Mesodermal cell (in vitro differentiated cells): Measurements from ENCODE around the gene UNK.

Experiments used
- H3K27ac ChIP-seq: 2 replicates; pipeline ENCODE4 v1.7.0; 2013; ENCODE audit warnings: mild to moderate bottlenecking, low read depth, low read length, moderate library complexity; ENCODE audit not compliant: severe bottlenecking
- H3K36me3 ChIP-seq: 2 replicates; pipeline ENCODE4 v1.7.1; 2013; ENCODE audit warnings: mild to moderate bottlenecking, low read length, moderate library complexity; ENCODE audit not compliant: control insufficient read depth, insufficient read depth
- H3K4me1 ChIP-seq: one replicate; pipeline ENCODE4 v1.7.1; 2013; ENCODE audit warnings: mild to moderate bottlenecking, low read length; ENCODE audit not compliant: insufficient read depth, control insufficient read depth, poor library complexity, severe bottlenecking
- H3K4me3 ChIP-seq: 2 replicates; pipeline ENCODE4 v1.7.0; 2013; ENCODE audit warnings: low read length, control low read depth, mild to moderate bottlenecking; ENCODE audit not compliant: insufficient read depth, poor library complexity, severe bottlenecking; ENCODE audit errors: extremely low read depth
- H3K9me3 ChIP-seq: 2 replicates; pipeline ENCODE4 v1.7.1; 2013; ENCODE audit warnings: mild to moderate bottlenecking, low read length, moderate library complexity; ENCODE audit not compliant: control insufficient read depth
- WGBS, 2 experiments: methylation state at CpG; one replicate each; pipeline ENCODE4 v1.1.5; 2013; ENCODE audit warnings: missing lambda C conversion rate in 2 of 2; ENCODE audit not compliant: insufficient coverage in 2 of 2; 5-methylcytosine and 5-hydroxymethylcytosine counted together

UNK gene

GRCh38 chr17:75839942-75840798, 55.6 kb downstream of the UNK start:
- no peak overlapping the region for H3K27ac ChIP-seq
- no peaks in the 10 kb centered on the region for H3K36me3 ChIP-seq
- no peak overlapping the region for H3K4me3 ChIP-seq
- H3K9me3 ChIP-seq = no peaks in the 10 kb centered on the region
- WGBS, 2 experiments = 93 to 96% methylated on average over 28 to 33 of the region's 36 CpGs
- peaks cover 5% of the 10 kb centered on the region for H3K4me1 ChIP-seq

- H3K4me3 ChIP-seq = no peak overlapping the region
- H3K27ac ChIP-seq = no peak overlapping the region
- H3K4me1 ChIP-seq = peaks cover 11% of the 10 kb centered on the region
- no peaks in the 10 kb centered on the region for H3K9me3 ChIP-seq
- 81 to 96% methylated on average over 4 of the region's 7 CpGs for WGBS, 2 experiments
- H3K36me3 ChIP-seq = peaks cover under 1% of the 10 kb centered on the region
Measured at GRCh38 chr17:75840799-75841164, 56.2 kb downstream of the UNK start.

GRCh38 chr17:75842411-75842810, 57.8 kb downstream of the UNK start:
- WGBS, 2 experiments = 89 to 95% methylated on average over 11 to 12 of the region's 18 CpGs
- Histone ChIP-seq H3K9me3 (no peaks in the 10 kb centered on the region), H3K36me3 (peaks cover 17% of the 10 kb centered on the region), H3K4me1 (peaks cover 17% of the 10 kb centered on the region), H3K4me3 (no peak overlapping the region), H3K27ac (no peak overlapping the region)

- Histone ChIP-seq H3K4me1 (peaks cover 17% of the 10 kb centered on the region), H3K4me3 (no peak overlapping the region), H3K27ac (no peak overlapping the region), H3K36me3 (peaks cover 23% of the 10 kb centered on the region), H3K9me3 (no peaks in the 10 kb centered on the region)
- 91 to 93% methylated on average over 18 to 21 of the region's 22 CpGs for WGBS, 2 experiments
Measured at GRCh38 chr17:75842963-75843576, 58.5 kb downstream of the UNK start.

- H3K4me3 ChIP-seq = no peak within 1 kb of the TSS
Measured at GRCh38 chr17:75843577-75844529, 59.2 kb downstream of the UNK start, which contains the start of gene UNC13D. Gene UNC13D (minus strand): TSS chr17:75844404. CDS start chr17:75844337, 67 bp downstream.

GRCh38 chr17:75844530-75845057, 60.0 kb downstream of the UNK start:
- no peaks in the 10 kb centered on the region for H3K9me3 ChIP-seq
- peak overlapping the region; percentile 57 for H3K27ac ChIP-seq
- peaks cover 17% of the 10 kb centered on the region for H3K4me1 ChIP-seq

More at GRCh38 chr17:75843577-75844529, 59.2 kb downstream of the UNK start, which contains the start of gene UNC13D:
- Histone ChIP-seq H3K36me3 (peaks cover 31% of the 10 kb centered on the region), H3K27ac (peak within 1 kb of the TSS; percentile 57), H3K4me1 (peaks cover 17% of the 10 kb centered on the region), H3K9me3 (no peaks in the 10 kb centered on the region)
- WGBS, 2 experiments = 96 to 98% methylated on average over 21 to 31 of the region's 35 CpGs

GRCh38 chr17:75845058-75845711, 60.6 kb downstream of the UNK start:
- H3K27ac ChIP-seq = peak overlapping the region; percentile 75
- H3K4me3 ChIP-seq = no peak overlapping the region
- WGBS, 2 experiments = 49 to 64% methylated on average over 16 to 18 of the region's 21 CpGs
- peaks cover 43% of the 10 kb centered on the region for H3K36me3 ChIP-seq
- peaks cover 20% of the 10 kb centered on the region for H3K4me1 ChIP-seq
- H3K9me3 ChIP-seq = no peaks in the 10 kb centered on the region

More at GRCh38 chr17:75844530-75845057, 60.0 kb downstream of the UNK start:
- H3K36me3 ChIP-seq = peaks cover 38% of the 10 kb centered on the region
- no peak overlapping the region for H3K4me3 ChIP-seq
- 70 to 88% methylated on average over 6 to 8 of the region's 14 CpGs for WGBS, 2 experiments

GRCh38 chr17:75845933-75846691, 61.5 kb downstream of the UNK start:
- WGBS, 2 experiments = 88 to 89% methylated on average over 13 to 16 of the region's 22 CpGs
- Histone ChIP-seq H3K36me3 (peaks cover 53% of the 10 kb centered on the region), H3K4me3 (no peak overlapping the region), H3K9me3 (no peaks in the 10 kb centered on the region), H3K4me1 (peaks cover 20% of the 10 kb centered on the region), H3K27ac (peak overlapping the region; percentile 75)
